Keratinocyte (primary cell): ENCODE data around the gene KLHL3. TPM values are rescaled to one million over a fixed set of nuclear protein-coding genes. Genes with fewer than 3 reads are reported as not detected.

ENCODE experiments used
- DNase-seq: peaks from one replicate; pipeline ENCODE4 v3.0.0-alpha.2; 2011; ENCODE audit warnings: low read depth, missing footprints, low spot score
- FAIRE-seq: peaks from 2 replicates; lab custom pipeline; 2011; peaks lifted over from hg19 to GRCh38; lab: Jason Lieb, UNC
- H2AFZ ChIP-seq: 2 replicates; pipeline ENCODE4 v1.6.0; 2012; ENCODE audit warnings: low read length, control low read depth, inconsistent platforms; ENCODE audit not compliant: control insufficient read depth
- H3K27ac ChIP-seq: 2 replicates; pipeline ENCODE4 v1.5.1; 2011; ENCODE audit warnings: low read length; ENCODE audit not compliant: control insufficient read depth, insufficient read depth
- H3K27me3 ChIP-seq: 3 replicates; pipeline ENCODE4 v1.6.0; 2011; ENCODE audit warnings: low read length; ENCODE audit not compliant: control insufficient read depth, insufficient read depth; ENCODE audit errors: extremely low read depth
- H3K36me3 ChIP-seq, 2 experiments: 2 replicates in 1 of 2; 3 replicates in 1 of 2; pipeline ENCODE4 v1.5.1; 2011; ENCODE audit warnings: low read length in 2 of 2, mild to moderate bottlenecking in 1 of 2; ENCODE audit not compliant: control insufficient read depth in 2 of 2, insufficient read depth in 2 of 2; ENCODE audit errors: extremely low read depth in 1 of 2
- H3K4me1 ChIP-seq: 3 replicates; pipeline ENCODE4 v1.5.1; 2011; ENCODE audit warnings: low read length; ENCODE audit not compliant: control insufficient read depth, insufficient read depth; ENCODE audit errors: extremely low read depth
- H3K4me2 ChIP-seq: 3 replicates; pipeline ENCODE4 v1.6.0; 2011; ENCODE audit warnings: low read depth, low read length; ENCODE audit not compliant: control insufficient read depth, insufficient read depth; ENCODE audit errors: extremely low read depth
- H3K4me3 ChIP-seq, 3 experiments: fragments of 200-600 bp in 1 of 3; sonication (generic) in 1 of 3; 2 replicates in 2 of 3; 3 replicates in 1 of 3; pipeline ENCODE4 v1.5.1; 2011 to 2016; ENCODE audit warnings: low read length in 3 of 3, mild to moderate bottlenecking in 3 of 3, control low read depth in 2 of 3, inconsistent platforms in 1 of 3, low read depth in 1 of 3, mixed read lengths in 1 of 3, mixed run types in 1 of 3, moderate library complexity in 1 of 3; ENCODE audit not compliant: control insufficient read depth in 2 of 3, insufficient read depth in 2 of 3; ENCODE audit errors: extremely low read depth in 1 of 3
- H3K79me2 ChIP-seq: 2 replicates; pipeline ENCODE4 v1.6.0; 2012; ENCODE audit warnings: low read length; ENCODE audit not compliant: control insufficient read depth, insufficient read depth
- H3K9ac ChIP-seq: 3 replicates; pipeline ENCODE4 v1.6.0; 2011; ENCODE audit warnings: low read length; ENCODE audit not compliant: control insufficient read depth, insufficient read depth; ENCODE audit errors: extremely low read depth
- H3K9me1 ChIP-seq: 3 replicates; pipeline ENCODE4 v1.6.0; 2011; ENCODE audit warnings: low read length; ENCODE audit not compliant: control insufficient read depth, insufficient read depth; ENCODE audit errors: extremely low read depth
- H3K9me3 ChIP-seq: 2 replicates; pipeline ENCODE4 v1.5.1; 2012; ENCODE audit warnings: low read depth, low read length; ENCODE audit not compliant: control insufficient read depth
- H4K20me1 ChIP-seq: 3 replicates; pipeline ENCODE4 v1.6.0; 2011; ENCODE audit warnings: low read length; ENCODE audit not compliant: control insufficient read depth, insufficient read depth; ENCODE audit errors: extremely low read depth
- EZH2 ChIP-seq: IDR thresholded peaks from one replicate; pipeline ENCODE4 v1.6.1; 2012; ENCODE audit warnings: inconsistent platforms, mild to moderate bottlenecking, low read length, moderate library complexity
- dilution Hi-C: fragments of 300-500 bp; cut with MboI; formaldehyde crosslinking; loops from one replicate; pipeline ENCODE4 v1.7.0; 2020; ENCODE audit warnings: low sequenced_read_pairs; ENCODE audit not compliant: extremely low pct_ligation_motif_present
- polyA plus RNA-seq, 5 experiments: library from polyadenylated mRNA; depleted of rRNA in 3 of 5; stranded (reverse) in 3 of 5; stranded (forward) in 1 of 5; unstranded in 1 of 5; fragments of >200 nt; gene quantifications; 1 replicate in 1 of 5; 2 replicates in 3 of 5; 3 replicates in 1 of 5; pipeline versions ENCODE4 v1.2.1 to v1.2.3, GENCODE V29; 2011 to 2012; ENCODE audit warnings: missing spikeins in 2 of 5, low read depth in 1 of 5, low replicate concordance in 1 of 5
- TF ChIP-seq, protein P1 (sequence below), 3 experiments: IDR thresholded peaks in 1 of 3; conservative IDR thresholded peaks in 1 of 3; optimal IDR thresholded peaks in 1 of 3; 2 replicates in 2 of 3; 3 replicates in 1 of 3; pipeline versions ENCODE3 to v1.5.1; 2011; ENCODE audit warnings: low read length in 3 of 3, mild to moderate bottlenecking in 3 of 3, moderate library complexity in 2 of 3, control low read depth in 1 of 3, inconsistent platforms in 1 of 3; ENCODE audit not compliant: insufficient read depth in 2 of 3; ENCODE audit errors: extremely low read depth in 1 of 3

The KLHL3 gene
- polyA plus RNA-seq, 1 donor (not counting 4 experiments of a cell fraction or from before 2014, with no cell fraction given), result 2.5 TPM

DNA sequence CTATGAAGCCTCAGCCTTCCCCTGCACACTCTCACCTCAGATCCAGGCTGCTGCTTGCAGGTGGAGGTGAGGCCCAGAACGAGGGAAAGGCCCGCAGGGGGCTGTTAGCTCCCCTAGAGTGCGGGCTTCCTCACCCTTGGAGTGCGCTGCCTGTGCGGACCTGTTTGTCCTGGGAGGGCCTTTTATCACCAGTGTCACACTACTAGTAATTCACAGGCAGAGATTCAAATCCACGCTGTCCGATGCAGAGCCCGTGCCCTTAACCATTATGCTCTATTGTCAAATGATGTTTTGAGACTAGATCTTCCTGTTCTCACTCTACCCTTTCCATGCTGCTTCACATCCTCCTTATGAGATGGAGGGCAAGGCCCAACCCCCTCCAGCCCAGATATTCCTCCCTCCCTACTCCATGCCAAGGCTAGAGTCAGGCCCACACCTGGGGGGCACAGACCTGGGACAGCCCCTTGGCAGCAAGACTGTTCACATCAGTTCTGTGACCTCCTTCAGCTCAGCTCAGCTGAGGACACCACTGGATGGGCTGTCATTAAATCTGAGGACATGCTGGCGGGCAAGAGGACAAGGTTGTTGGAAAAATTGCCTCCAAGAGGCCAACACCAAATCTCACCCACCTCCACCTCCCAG, 124.0 kb downstream of the KLHL3 start:
- no peak overlapping the region for H3K4me2 ChIP-seq
- DNase-seq (no peak), FAIRE-seq (no peak)
- no peak overlapping the region for H2AFZ ChIP-seq
- TF ChIP-seq EZH2, result no peak
- TF ChIP-seq, protein P1, sequence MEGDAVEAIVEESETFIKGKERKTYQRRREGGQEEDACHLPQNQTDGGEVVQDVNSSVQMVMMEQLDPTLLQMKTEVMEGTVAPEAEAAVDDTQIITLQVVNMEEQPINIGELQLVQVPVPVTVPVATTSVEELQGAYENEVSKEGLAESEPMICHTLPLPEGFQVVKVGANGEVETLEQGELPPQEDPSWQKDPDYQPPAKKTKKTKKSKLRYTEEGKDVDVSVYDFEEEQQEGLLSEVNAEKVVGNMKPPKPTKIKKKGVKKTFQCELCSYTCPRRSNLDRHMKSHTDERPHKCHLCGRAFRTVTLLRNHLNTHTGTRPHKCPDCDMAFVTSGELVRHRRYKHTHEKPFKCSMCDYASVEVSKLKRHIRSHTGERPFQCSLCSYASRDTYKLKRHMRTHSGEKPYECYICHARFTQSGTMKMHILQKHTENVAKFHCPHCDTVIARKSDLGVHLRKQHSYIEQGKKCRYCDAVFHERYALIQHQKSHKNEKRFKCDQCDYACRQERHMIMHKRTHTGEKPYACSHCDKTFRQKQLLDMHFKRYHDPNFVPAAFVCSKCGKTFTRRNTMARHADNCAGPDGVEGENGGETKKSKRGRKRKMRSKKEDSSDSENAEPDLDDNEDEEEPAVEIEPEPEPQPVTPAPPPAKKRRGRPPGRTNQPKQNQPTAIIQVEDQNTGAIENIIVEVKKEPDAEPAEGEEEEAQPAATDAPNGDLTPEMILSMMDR (optimal IDR thresholded peaks at IDR 0.05 in 1 of 3, IDR thresholded peaks at IDR 0.05 in 1 of 3, conservative IDR thresholded peaks at IDR 0.05 in 1 of 3; ENCODE audit: extremely low read depth in 1 of 3, insufficient read depth in 2 of 3, low read length in 3 of 3), result no peak
- H3K9me3 ChIP-seq, result no peaks in the 10 kb centered on the region
- dilution Hi-C loops, result no loop called here
- no peak overlapping the region for H3K27ac ChIP-seq
- H3K79me2 ChIP-seq, result no peaks in the 10 kb centered on the region
- no peak overlapping the region for H3K9ac ChIP-seq
- H3K9me1 ChIP-seq, result no peaks in the 10 kb centered on the region
- no peaks in the 10 kb centered on the region for H3K27me3 ChIP-seq
- H3K36me3 ChIP-seq, result no peaks in the 10 kb centered on the region
- H3K4me1 ChIP-seq, result no peaks in the 10 kb centered on the region
- H4K20me1 ChIP-seq, result no peaks in the 10 kb centered on the region
- no peak overlapping the region for H3K4me3 ChIP-seq

DNA sequence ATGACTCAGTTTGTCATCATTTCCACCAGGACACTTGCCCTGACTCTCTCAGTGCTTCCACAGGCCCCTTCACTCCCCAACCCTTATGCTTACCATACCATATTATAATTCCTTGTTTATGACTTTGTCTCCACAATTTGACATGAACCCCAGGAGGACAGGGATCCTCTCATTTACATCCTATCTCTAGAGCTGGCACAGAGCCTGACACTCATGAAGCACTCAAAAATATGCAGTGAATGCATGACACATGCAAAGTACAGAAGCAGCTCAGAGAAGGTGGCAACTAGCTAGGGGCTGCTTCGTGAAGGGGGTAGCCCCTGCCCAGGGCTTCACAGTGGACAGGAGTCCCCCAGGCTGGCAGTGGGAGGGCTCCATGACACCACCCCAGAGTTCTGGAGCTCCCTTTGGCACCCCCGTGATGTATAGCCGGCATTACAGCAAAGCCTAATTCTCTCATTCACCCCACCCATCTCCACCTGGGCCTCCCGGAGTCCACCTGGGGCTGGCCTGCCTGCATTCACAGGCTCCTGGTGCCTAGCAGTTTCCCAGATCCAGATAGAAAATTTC, 124.8 kb downstream of the KLHL3 start:
- TF ChIP-seq EZH2, result no peak
- TF ChIP-seq, protein P1 (optimal IDR thresholded peaks at IDR 0.05 in 1 of 3, IDR thresholded peaks at IDR 0.05 in 1 of 3, conservative IDR thresholded peaks at IDR 0.05 in 1 of 3; ENCODE audit: extremely low read depth in 1 of 3, insufficient read depth in 2 of 3, low read length in 3 of 3), result no peak
- Histone ChIP-seq H2AFZ (no peak overlapping the region), H3K36me3 (no peaks in the 10 kb centered on the region), H3K27me3 (no peaks in the 10 kb centered on the region), H3K4me2 (no peak overlapping the region), H3K27ac (no peak overlapping the region), H3K9me1 (no peaks in the 10 kb centered on the region), H3K4me1 (no peaks in the 10 kb centered on the region), H3K79me2 (no peaks in the 10 kb centered on the region), H3K9me3 (no peaks in the 10 kb centered on the region), H4K20me1 (no peaks in the 10 kb centered on the region), H3K9ac (no peak overlapping the region), H3K4me3 (no peak overlapping the region)
- dilution Hi-C loops, result no loop called here
- FAIRE-seq (no peak), DNase-seq (no peak)
